IPS-15b (cell line): Measurements from ENCODE around the gene RFNG.

Experiments used
- H3K27me3 ChIP-seq: one replicate; pipeline ENCODE4 v1.6.1; 2013; ENCODE audit warnings: low read length; ENCODE audit not compliant: control insufficient read depth, insufficient read depth
- H3K36me3 ChIP-seq: one replicate; pipeline ENCODE4 v1.6.1; 2013; ENCODE audit warnings: low read length; ENCODE audit not compliant: control insufficient read depth, insufficient read depth
- H3K4me1 ChIP-seq: one replicate; pipeline ENCODE4 v1.6.1; 2013; ENCODE audit warnings: mild to moderate bottlenecking, low read length; ENCODE audit not compliant: control insufficient read depth, insufficient read depth
- H3K4me3 ChIP-seq: one replicate; pipeline ENCODE4 v1.5.1; 2013; ENCODE audit warnings: low read depth, low read length
- H3K9ac ChIP-seq: one replicate; pipeline ENCODE4 v1.6.1; 2013; ENCODE audit warnings: low read depth, mild to moderate bottlenecking, low read length
- H3K9me3 ChIP-seq: one replicate; pipeline ENCODE4 v1.6.1; 2013; ENCODE audit warnings: mild to moderate bottlenecking, low read length; ENCODE audit not compliant: control insufficient read depth, insufficient read depth

Gene RFNG

GRCh38 chr17:82086941-82087906, 35.6 kb upstream of the RFNG start:
- H3K9ac ChIP-seq, result no peak overlapping the region
- H3K9me3 ChIP-seq, result no peaks in the 10 kb centered on the region
- no peaks in the 10 kb centered on the region for H3K27me3 ChIP-seq
- no peaks in the 10 kb centered on the region for H3K4me1 ChIP-seq
- H3K4me3 ChIP-seq, result no peak overlapping the region
- peaks cover 97% of the 10 kb centered on the region for H3K36me3 ChIP-seq

DNA sequence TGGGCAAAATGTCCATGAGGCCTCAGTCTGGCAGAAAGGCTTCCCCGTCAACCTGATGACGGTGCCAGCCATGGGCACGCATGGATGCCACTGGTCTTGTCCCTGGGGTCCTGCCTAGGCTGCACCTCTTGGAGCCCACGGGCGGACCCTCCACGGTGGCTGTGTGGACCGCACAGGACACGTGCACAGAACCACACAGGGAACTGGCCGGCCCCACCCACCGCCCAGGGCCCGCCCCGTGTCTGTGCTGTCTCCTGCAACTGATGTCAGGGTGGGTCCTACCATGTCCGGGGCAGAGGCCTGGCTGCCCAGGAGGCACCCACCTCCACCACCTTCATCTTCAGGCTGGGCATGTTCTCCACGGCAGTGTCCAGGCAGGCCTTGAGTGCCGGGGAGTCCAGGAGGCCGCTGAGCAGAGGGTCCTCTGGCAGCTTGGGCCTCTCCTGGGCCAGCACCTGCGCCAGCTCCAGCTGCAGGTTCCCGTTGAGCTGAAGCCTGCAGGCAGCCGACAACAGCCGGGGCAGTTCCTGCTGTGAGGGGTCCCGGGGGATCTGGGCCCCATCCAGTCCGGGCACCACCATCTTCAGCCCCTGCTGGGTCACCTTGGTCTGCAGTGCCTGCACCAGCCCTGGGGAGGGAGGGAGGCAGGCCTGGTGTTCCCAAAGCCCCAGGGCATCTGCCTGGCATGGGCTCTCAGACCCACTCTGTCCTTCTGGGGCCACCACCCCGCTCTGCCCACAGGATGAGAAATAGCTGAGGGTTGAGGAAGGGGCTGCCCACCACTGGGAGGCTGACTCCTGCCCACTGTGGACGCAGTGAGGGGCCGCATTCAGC, 34.5 kb upstream of the RFNG start:
- Histone ChIP-seq H3K4me3 (no peak overlapping the region), H3K27me3 (no peaks in the 10 kb centered on the region), H3K9me3 (no peaks in the 10 kb centered on the region), H3K36me3 (peaks cover 93% of the 10 kb centered on the region), H3K9ac (no peak overlapping the region), H3K4me1 (no peaks in the 10 kb centered on the region)

- Histone ChIP-seq H3K4me1 (no peaks in the 10 kb centered on the region), H3K9me3 (no peaks in the 10 kb centered on the region), H3K9ac (no peak overlapping the region), H3K4me3 (no peak overlapping the region), H3K27me3 (no peaks in the 10 kb centered on the region), H3K36me3 (peaks cover 93% of the 10 kb centered on the region)
Observed at GRCh38 chr17:82085031-82085861, 33.6 kb upstream of the RFNG start.

- Histone ChIP-seq H3K4me3 (no peak overlapping the region), H3K27me3 (no peaks in the 10 kb centered on the region), H3K4me1 (no peaks in the 10 kb centered on the region), H3K9me3 (no peaks in the 10 kb centered on the region), H3K9ac (no peak overlapping the region), H3K36me3 (peaks cover 93% of the 10 kb centered on the region)
Observed at GRCh38 chr17:82084373-82085030, 32.9 kb upstream of the RFNG start.

- H3K9ac ChIP-seq, result no peak overlapping the region
Observed at GRCh38 chr17:82083533-82084359, 32.1 kb upstream of the RFNG start.

DNA sequence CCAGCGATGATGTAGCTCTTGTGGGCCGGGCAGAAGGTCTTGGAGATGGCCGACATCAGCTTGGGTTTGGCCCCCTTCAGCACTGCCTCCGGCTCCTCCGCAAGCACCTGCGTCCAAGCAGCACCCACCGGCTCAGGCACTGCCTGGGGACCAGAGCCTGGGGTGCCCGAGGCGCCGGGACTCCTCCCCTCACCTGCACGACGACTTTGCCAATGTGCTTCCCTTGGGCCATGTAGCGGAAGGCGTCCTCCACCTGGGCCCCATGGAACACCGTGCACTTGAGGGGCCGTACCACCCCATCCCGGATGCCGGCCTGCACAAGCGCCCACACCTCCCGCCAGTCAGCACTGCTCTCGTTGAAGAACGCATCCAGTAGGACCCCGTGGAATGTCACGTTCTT, 31.4 kb upstream of the RFNG start:
- H3K4me1 ChIP-seq, result no peaks in the 10 kb centered on the region
- peaks cover 88% of the 10 kb centered on the region for H3K36me3 ChIP-seq
- no peak overlapping the region for H3K4me3 ChIP-seq
- no peak overlapping the region for H3K9ac ChIP-seq
- H3K27me3 ChIP-seq, result no peaks in the 10 kb centered on the region
- no peaks in the 10 kb centered on the region for H3K9me3 ChIP-seq

More at GRCh38 chr17:82083533-82084359, 32.1 kb upstream of the RFNG start:
- Histone ChIP-seq H3K36me3 (peaks cover 93% of the 10 kb centered on the region), H3K4me3 (no peak overlapping the region), H3K9me3 (no peaks in the 10 kb centered on the region), H3K4me1 (no peaks in the 10 kb centered on the region), H3K27me3 (no peaks in the 10 kb centered on the region)

DNA sequence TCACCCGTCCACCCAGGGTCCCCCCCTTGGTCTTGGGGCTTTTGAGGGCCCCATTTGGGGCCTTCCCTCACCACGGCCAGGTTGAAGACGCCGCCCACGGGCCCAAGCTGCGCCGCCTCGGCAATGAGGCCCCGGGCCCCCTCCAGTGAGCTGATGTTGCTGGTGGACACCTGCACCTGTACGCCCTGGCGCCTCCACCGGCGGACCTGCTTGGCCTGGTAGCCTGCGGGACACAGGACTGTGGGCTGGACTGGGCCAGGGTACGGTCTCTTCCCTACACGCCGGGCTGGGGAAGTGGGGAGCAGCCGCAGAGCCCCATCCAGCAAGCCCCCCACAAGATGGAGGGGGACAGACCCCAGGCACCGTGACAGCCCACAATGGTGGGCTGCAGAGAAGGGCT, 30.8 kb upstream of the RFNG start:
- H3K36me3 ChIP-seq, result peaks cover 88% of the 10 kb centered on the region
- no peaks in the 10 kb centered on the region for H3K9me3 ChIP-seq
- no peaks in the 10 kb centered on the region for H3K27me3 ChIP-seq
- no peak overlapping the region for H3K4me3 ChIP-seq
- H3K4me1 ChIP-seq, result no peaks in the 10 kb centered on the region
- no peak overlapping the region for H3K9ac ChIP-seq

- peaks cover 83% of the 10 kb centered on the region for H3K36me3 ChIP-seq
- H3K27me3 ChIP-seq, result no peaks in the 10 kb centered on the region
- H3K4me1 ChIP-seq, result no peaks in the 10 kb centered on the region
- no peak overlapping the region for H3K4me3 ChIP-seq
- H3K9ac ChIP-seq, result no peak overlapping the region
- H3K9me3 ChIP-seq, result no peaks in the 10 kb centered on the region
Observed at GRCh38 chr17:82081966-82082365, 30.4 kb upstream of the RFNG start.

DNA sequence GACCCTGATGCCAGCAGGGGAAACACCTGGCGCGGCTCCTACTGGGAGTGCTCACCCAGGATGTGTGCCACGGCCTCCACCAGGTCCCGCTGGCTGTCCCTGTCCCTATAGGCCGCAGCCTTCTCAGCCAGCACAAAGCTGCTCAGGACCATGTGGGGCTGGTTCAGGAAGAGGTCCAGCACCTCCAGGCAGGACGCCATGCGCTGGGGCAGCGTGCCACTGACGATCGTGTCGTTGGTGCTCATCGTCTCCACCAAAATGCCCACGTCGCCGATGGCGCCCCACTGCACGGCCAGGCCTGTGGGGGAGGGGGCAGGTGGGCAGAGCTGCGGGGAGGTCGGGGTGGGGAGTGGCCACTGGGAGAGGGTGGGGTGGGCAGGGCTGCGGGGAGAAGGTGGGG, 29.9 kb upstream of the RFNG start:
- Histone ChIP-seq H3K4me1 (no peaks in the 10 kb centered on the region), H3K9me3 (no peaks in the 10 kb centered on the region), H3K36me3 (peaks cover 79% of the 10 kb centered on the region)

DNA sequence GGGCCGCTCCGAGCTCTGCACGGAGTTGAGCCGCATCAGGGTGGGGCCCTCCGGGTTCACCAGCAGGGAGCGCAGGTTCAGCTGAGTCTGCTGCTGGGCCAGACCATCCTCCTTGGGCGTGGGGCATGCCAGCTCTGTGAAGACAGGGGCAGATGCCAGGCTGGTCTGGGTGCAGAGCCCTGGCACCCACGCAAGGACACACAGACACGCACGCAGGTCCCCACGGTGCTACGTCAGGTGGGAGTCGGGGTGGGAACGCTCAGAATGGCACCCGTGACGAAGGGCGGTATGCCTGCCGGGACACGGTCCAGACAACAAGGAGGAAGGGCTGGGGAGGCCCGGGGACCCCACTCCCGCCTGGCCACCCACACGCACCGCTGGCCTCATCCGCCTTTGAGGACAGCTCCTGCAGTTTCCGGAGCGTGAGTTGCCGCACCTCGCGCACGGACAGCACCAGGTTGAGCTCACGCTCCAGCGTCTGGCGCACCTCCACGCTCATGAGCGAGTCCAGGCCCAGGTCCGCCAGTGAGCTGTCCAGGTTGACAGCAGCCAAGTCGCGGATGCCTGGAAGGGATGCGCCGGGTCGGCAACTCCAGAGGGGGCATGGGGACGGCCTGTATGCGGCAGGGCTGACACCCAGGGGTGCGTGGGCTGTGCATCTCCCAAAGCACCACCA, 29.3 kb upstream of the RFNG start:
- no peak overlapping the region for H3K9ac ChIP-seq
- H3K9me3 ChIP-seq, result no peaks in the 10 kb centered on the region
- H3K4me1 ChIP-seq, result no peaks in the 10 kb centered on the region
- H3K36me3 ChIP-seq, result peaks cover 73% of the 10 kb centered on the region
- H3K4me3 ChIP-seq, result no peak overlapping the region
- no peaks in the 10 kb centered on the region for H3K27me3 ChIP-seq

More for the DNA sequence above, 29.9 kb upstream of the RFNG start:
- no peaks in the 10 kb centered on the region for H3K27me3 ChIP-seq
- H3K9ac ChIP-seq, result no peak overlapping the region
- no peak overlapping the region for H3K4me3 ChIP-seq
